Esophagus squamous epithelium (tissue), 5 donors: ENCODE data around the gene VPS36. TPM values are rescaled to one million over a fixed set of nuclear protein-coding genes. Genes with fewer than 3 reads are reported as not detected.
"Not testable (repeated sequence)": the region's sequence is repeated elsewhere in the genome, so short reads cannot be mapped to it uniquely, and the experiment has no call there.

Experiments
- DNase-seq: peaks from one replicate; lab custom pipeline; 2025; lab: John Stamatoyannopoulos, UW
- H3K27ac ChIP-seq, 4 donors: fragments of 200-600 bp; sonication (generic); one replicate each; pipeline ENCODE4 v1.5.1; 2016 to 2019; ENCODE audit warnings: mild to moderate bottlenecking in 1 of 4
- H3K27me3 ChIP-seq, 4 donors: fragments of 200-600 bp; sonication (generic); 1 replicate in 3 of 4; 2 replicates in 1 of 4; pipeline versions ENCODE4 v1.5.1 to v1.6.0; 2017 to 2021; ENCODE audit warnings: antibody characterized with exemption in 1 of 4
- H3K36me3 ChIP-seq, 3 donors: fragments of 200-600 bp; sonication (generic); one replicate each; pipeline ENCODE4 v1.5.1; 2016 to 2019
- H3K4me1 ChIP-seq, 3 donors: fragments of 200-600 bp; sonication (generic); one replicate each; pipeline ENCODE4 v1.5.1; 2017 to 2019
- H3K4me3 ChIP-seq, 4 donors: fragments of 200-600 bp; sonication (generic); 1 replicate in 3 of 4; 2 replicates in 1 of 4; pipeline ENCODE4 v1.5.1; 2016 to 2019; ENCODE audit warnings: mild to moderate bottlenecking in 2 of 4, moderate library complexity in 1 of 4
- H3K9me3 ChIP-seq, 3 donors: fragments of 200-600 bp; sonication (generic); one replicate each; pipeline ENCODE4 v1.5.1; 2016 to 2019
- POLR2A ChIP-seq, 4 donors: fragments of 450-650 bp; IDR thresholded peaks; one replicate each; pipeline ENCODE4 v1.6.1; 2017; ENCODE audit warnings: antibody characterized with exemption in 4 of 4, mild to moderate bottlenecking in 4 of 4, moderate library complexity in 3 of 4
- WGBS, 2 donors: methylation state at CpG; one replicate each; pipeline ENCODE4 v1.1.5; 2018; 5-methylcytosine and 5-hydroxymethylcytosine counted together
- intact Hi-C: fragments of 100-400 bp; cut with DNase I; formaldehyde crosslinking; loops from one replicate; pipeline ENCODE4 v1.15.0; 2022
- total RNA-seq, 4 donors: library from RNA; depleted of rRNA; stranded (reverse); fragments of >200 nt; gene quantifications; one replicate each; pipeline ENCODE4 v1.1.0, GENCODE V29; 2016
- TF ChIP-seq, protein P1 (sequence below), 6 experiments: fragments of 450-650 bp in 4 of 6; fragments of 200-600 bp in 2 of 6; sonication (generic) in 2 of 6; IDR thresholded peaks; one replicate each; pipeline ENCODE4 v1.5.1; 2016 to 2019; ENCODE audit warnings: antibody characterized with exemption in 6 of 6, mild to moderate bottlenecking in 4 of 6, moderate library complexity in 4 of 6
- donor health status: DM: yes; HTN: yes; CAD: no.

Gene VPS36, protein sequence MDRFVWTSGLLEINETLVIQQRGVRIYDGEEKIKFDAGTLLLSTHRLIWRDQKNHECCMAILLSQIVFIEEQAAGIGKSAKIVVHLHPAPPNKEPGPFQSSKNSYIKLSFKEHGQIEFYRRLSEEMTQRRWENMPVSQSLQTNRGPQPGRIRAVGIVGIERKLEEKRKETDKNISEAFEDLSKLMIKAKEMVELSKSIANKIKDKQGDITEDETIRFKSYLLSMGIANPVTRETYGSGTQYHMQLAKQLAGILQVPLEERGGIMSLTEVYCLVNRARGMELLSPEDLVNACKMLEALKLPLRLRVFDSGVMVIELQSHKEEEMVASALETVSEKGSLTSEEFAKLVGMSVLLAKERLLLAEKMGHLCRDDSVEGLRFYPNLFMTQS
- 10 to 100 TPM; 36.6 to 61.2 (median 46.2) TPM for total RNA-seq

DNA sequence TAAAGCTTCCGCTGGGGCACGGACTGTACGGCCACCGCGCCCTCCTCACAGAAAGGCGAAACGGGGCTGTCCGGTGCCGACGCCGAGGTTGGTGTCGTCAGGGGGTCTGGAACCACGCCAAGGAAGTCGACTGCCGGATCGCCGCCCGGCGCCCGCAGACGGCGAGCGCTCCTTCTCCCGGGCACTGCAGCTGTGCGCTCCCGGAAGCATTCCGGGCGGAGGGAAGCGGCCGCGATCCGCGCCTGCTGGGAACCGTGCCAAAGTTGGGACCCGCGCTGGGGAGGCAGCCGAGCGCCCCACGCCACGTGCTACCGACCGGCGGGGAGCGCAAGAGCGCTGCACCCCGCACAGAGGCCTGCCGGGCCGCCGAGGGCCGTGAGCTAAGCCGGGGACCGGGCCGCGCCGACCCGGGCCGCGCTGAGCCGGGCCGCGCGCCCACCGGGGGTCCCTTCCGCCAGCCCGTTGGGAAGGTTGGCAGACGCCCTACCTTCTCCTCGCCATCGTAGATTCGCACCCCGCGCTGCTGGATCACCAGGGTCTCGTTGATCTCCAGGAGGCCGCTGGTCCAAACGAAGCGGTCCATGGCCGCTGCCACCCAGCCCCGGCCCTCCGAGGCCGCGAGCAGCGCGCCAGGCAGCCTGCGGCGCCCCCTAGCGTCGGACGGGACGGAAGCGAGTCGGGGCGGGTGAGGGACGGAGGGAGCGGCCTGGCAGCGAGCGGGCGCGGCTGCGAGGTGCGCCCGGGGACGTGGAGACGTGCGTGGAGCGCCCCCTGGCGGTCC, at the start of gene VPS36:
Gene VPS36, minus strand, starts transcription at position 623 of the 781 bp plus-strand sequence. Its CDS starts 40 bp downstream, at position 583.
- WGBS, 2 donors: 0% methylated on average over 23 of the region's 105 CpGs; no CpG with 5 or more reads in 1 of the 2 donors

GRCh38 chr13:52497979-52498378, 47.5 kb upstream of the VPS36 start:
- H3K4me1 ChIP-seq, intact Hi-C loops, H3K27me3 ChIP-seq, H3K27ac ChIP-seq, H3K4me3 ChIP-seq, H3K36me3 ChIP-seq, DNase-seq, H3K9me3 ChIP-seq: not testable (repeated sequence)
- no CpG with 5 or more reads among the region's 3 CpGs for WGBS, 2 donors

More for the DNA sequence above, at the start of gene VPS36:
- H3K4me3 ChIP-seq: peak within 1 kb of the TSS; percentile 75 to 96 (median 89)
- H3K27me3 ChIP-seq: no peaks in the 10 kb centered on the region
- peaks cover 17 to 72% (median 28%) of the 10 kb centered on the region in 3 donors for H3K4me1 ChIP-seq
- DNase-seq: peak; percentile 67
- no peaks in the 10 kb centered on the region for H3K9me3 ChIP-seq
- H3K27ac ChIP-seq: peak within 1 kb of the TSS; percentile 91 to 99 (median 99)
- H3K36me3 ChIP-seq: peaks cover 0 to 2% (median 0%) of the 10 kb centered on the region in 3 donors
- intact Hi-C loops: no loop called here
- TF ChIP-seq POLR2A (IDR thresholded peaks at IDR 0.05): peak in 3 of 4 donors; percentile 24 to 89 (median 82)
- TF ChIP-seq, protein P1, sequence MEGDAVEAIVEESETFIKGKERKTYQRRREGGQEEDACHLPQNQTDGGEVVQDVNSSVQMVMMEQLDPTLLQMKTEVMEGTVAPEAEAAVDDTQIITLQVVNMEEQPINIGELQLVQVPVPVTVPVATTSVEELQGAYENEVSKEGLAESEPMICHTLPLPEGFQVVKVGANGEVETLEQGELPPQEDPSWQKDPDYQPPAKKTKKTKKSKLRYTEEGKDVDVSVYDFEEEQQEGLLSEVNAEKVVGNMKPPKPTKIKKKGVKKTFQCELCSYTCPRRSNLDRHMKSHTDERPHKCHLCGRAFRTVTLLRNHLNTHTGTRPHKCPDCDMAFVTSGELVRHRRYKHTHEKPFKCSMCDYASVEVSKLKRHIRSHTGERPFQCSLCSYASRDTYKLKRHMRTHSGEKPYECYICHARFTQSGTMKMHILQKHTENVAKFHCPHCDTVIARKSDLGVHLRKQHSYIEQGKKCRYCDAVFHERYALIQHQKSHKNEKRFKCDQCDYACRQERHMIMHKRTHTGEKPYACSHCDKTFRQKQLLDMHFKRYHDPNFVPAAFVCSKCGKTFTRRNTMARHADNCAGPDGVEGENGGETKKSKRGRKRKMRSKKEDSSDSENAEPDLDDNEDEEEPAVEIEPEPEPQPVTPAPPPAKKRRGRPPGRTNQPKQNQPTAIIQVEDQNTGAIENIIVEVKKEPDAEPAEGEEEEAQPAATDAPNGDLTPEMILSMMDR (IDR thresholded peaks at IDR 0.05): peak; percentile 98 to 100 (median 100)

- H3K9me3 ChIP-seq, H3K27ac ChIP-seq, intact Hi-C loops, H3K4me3 ChIP-seq, H3K4me1 ChIP-seq, DNase-seq, H3K27me3 ChIP-seq, H3K36me3 ChIP-seq: not testable (repeated sequence)
- WGBS, 2 donors: 92 to 97% methylated on average over 3 to 4 of the region's 5 CpGs
Measured at GRCh38 chr13:52494241-52494640, 43.8 kb upstream of the VPS36 start.

DNA sequence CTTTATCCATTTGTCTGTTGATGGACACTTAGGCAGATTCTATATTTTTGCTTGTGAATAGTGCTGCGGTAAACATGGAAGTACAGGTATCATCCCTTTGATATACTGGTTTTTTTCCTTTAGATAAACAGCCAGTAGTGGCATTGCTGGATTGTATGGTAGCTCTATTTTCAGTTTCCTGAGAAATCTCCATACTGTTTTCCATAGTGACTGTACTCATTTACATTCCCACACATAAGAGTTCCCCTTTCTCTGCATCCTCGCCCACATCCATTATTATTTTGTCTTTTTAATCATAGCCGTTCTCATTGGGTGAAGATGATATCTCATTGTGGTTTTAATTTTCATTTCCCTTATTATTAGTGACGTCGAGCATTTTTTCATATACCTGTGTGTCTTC, 40.6 kb upstream of the VPS36 start:
- H3K36me3 ChIP-seq, H3K4me1 ChIP-seq, H3K9me3 ChIP-seq, H3K27me3 ChIP-seq, H3K27ac ChIP-seq, H3K4me3 ChIP-seq, DNase-seq, intact Hi-C loops: not testable (repeated sequence)
- 81 to 92% methylated on average over 2 to 4 of the region's 5 CpGs for WGBS, 2 donors

- WGBS, 2 donors: no CpG with 5 or more reads among the region's 22 CpGs
- H3K4me3 ChIP-seq, intact Hi-C loops, H3K9me3 ChIP-seq, DNase-seq, H3K27me3 ChIP-seq, H3K36me3 ChIP-seq, H3K27ac ChIP-seq, H3K4me1 ChIP-seq: not testable (repeated sequence)
Measured at GRCh38 chr13:52488763-52489162, 38.3 kb upstream of the VPS36 start.

GRCh38 chr13:52487078-52487477, 36.6 kb upstream of the VPS36 start:
- H3K4me3 ChIP-seq, DNase-seq, H3K36me3 ChIP-seq, H3K27me3 ChIP-seq, H3K27ac ChIP-seq, H3K4me1 ChIP-seq, intact Hi-C loops, H3K9me3 ChIP-seq: not testable (repeated sequence)
- 41 to 51% methylated on average over 2 of the region's 2 CpGs for WGBS, 2 donors

GRCh38 chr13:52480677-52481428, 30.4 kb upstream of the VPS36 start:
- intact Hi-C loops, H3K27ac ChIP-seq, H3K27me3 ChIP-seq, H3K4me3 ChIP-seq, H3K4me1 ChIP-seq, DNase-seq, H3K9me3 ChIP-seq: not testable (repeated sequence)
- peaks cover 0 to 10% (median 0%) of the 10 kb centered on the region in 3 donors for H3K36me3 ChIP-seq
- 56 to 69% methylated on average over 5 of the region's 7 CpGs for WGBS, 2 donors

GRCh38 chr13:52468487-52468886, 18.1 kb upstream of the VPS36 start:
- H3K27me3 ChIP-seq, intact Hi-C loops, DNase-seq, H3K4me3 ChIP-seq, H3K4me1 ChIP-seq, H3K27ac ChIP-seq, H3K9me3 ChIP-seq: not testable (repeated sequence)
- peaks cover 0 to 83% (median 0%) of the 10 kb centered on the region in 3 donors for H3K36me3 ChIP-seq
- WGBS, 2 donors: 95 to 100% methylated on average over 2 of the region's 2 CpGs
